Measurements from ENCODE around the gene ZNF714. TPM values are rescaled to one million over a fixed set of nuclear protein-coding genes. Genes with fewer than 3 reads are reported as not detected.
A peak's percentile ranks its signal among the peaks of the same experiment; 100 is the strongest.

Gene ZNF714
- total RNA-seq, 1 donor from 2014 or later, result 102 TPM

GRCh38 chr19:21128901-21129698 is 47.1 kb downstream of the ZNF714 start:
- Histone ChIP-seq H3K27ac (peak overlapping the region; percentile 46), H3K79me2 (ENCODE audit: low read depth) (no peaks in the 10 kb centered on the region), H2AFZ (replicated peaks) (no peak overlapping the region), H3K4me3 (no peak overlapping the region), H3K4me2 (no peak overlapping the region), H3K9ac (no peak overlapping the region), H3K4me1 (peaks cover 5% of the 10 kb centered on the region), H3K27me3 (no peaks in the 10 kb centered on the region), H3K36me3 (no peaks in the 10 kb centered on the region), H4K20me1 (ENCODE audit: low read depth) (no peaks in the 10 kb centered on the region), H3K9me3 (ENCODE audit: low read depth) (peaks cover 9% of the 10 kb centered on the region), H3F3A (ENCODE audit: low read depth) (peaks cover 14% of the 10 kb centered on the region)
- Mint-ChIP-seq H3K27me3 (ENCODE audit: insufficient read depth, low read depth) (peaks cover 4% of the 10 kb centered on the region), H3K9me3 (peaks cover 9% of the 10 kb centered on the region), H3K36me3 (peaks cover 15% of the 10 kb centered on the region), H3K27ac (peak overlapping the region; percentile 3), H3K4me3 (no peak overlapping the region), H3K4me1 (peaks cover 8% of the 10 kb centered on the region)
- TF ChIP-seq EZH2phosphoT487 (IDR thresholded peaks at IDR 0.05) (no peak), CTCF (IDR thresholded peaks at IDR 0.05) (no peak), EZH2 (IDR thresholded peaks at IDR 0.05) (no peak)
- no peak for DNase-seq (ENCODE audit: low spot score)

DNA sequence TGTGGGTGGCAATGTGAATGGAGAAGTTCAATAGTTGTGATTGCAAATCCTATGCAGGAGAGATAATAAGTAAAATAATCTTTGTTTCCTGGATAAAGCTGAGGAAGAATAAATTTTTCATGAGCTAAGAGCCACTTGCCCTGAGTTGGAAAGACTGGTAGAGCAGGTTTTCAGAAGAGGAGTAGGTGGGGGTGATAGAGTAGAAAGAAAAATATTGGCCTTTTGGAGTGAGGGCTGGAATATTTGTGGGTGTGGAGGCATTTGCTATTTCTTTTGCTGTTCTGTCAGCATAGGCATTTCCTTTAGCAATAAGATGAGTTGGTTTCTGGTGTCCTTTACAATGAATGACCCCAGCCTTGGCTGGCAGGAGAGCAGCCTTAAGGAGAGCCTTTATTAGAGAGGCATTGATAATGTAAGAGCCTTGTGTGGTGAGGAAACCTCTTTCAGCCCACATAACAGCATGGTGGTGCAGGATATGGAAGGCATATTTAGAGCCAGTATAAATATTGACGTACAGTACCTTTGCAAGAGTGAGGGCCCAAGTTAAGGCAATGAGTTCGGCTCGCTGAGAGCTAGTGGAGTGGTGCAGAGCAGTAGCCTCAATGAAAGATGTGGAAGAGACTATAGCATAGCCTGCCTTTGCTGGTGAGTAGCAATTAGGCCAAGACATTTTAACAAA is 48.2 kb downstream of the ZNF714 start:
- no peak overlapping the region for H3K4me2 ChIP-seq
- H3F3A ChIP-seq (ENCODE audit: low read depth), result peaks cover 14% of the 10 kb centered on the region
- H3K27me3 ChIP-seq, result no peaks in the 10 kb centered on the region
- no peaks in the 10 kb centered on the region for H4K20me1 ChIP-seq (ENCODE audit: low read depth)
- no peak overlapping the region for H3K4me3 ChIP-seq
- no peak overlapping the region for H3K27ac Mint-ChIP-seq
- no peaks in the 10 kb centered on the region for H3K36me3 ChIP-seq
- H3K4me3 Mint-ChIP-seq, result no peak overlapping the region
- TF ChIP-seq EZH2 (IDR thresholded peaks at IDR 0.05) (no peak), CTCF (IDR thresholded peaks at IDR 0.05) (no peak), EZH2phosphoT487 (IDR thresholded peaks at IDR 0.05) (no peak)
- H3K4me1 Mint-ChIP-seq, result peaks cover 8% of the 10 kb centered on the region
- no peak for DNase-seq (ENCODE audit: low spot score)
- no peak overlapping the region for H2AFZ ChIP-seq (replicated peaks)
- H3K9ac ChIP-seq, result no peak overlapping the region
- H3K4me1 ChIP-seq, result peaks cover 5% of the 10 kb centered on the region
- H3K27ac ChIP-seq, result no peak overlapping the region
- H3K79me2 ChIP-seq (ENCODE audit: low read depth), result no peaks in the 10 kb centered on the region
- peaks cover 9% of the 10 kb centered on the region for H3K9me3 ChIP-seq (ENCODE audit: low read depth)
- H3K36me3 Mint-ChIP-seq, result peaks cover 11% of the 10 kb centered on the region
- peaks cover 11% of the 10 kb centered on the region for H3K9me3 Mint-ChIP-seq
- peaks cover 4% of the 10 kb centered on the region for H3K27me3 Mint-ChIP-seq (ENCODE audit: insufficient read depth, low read depth)

DNA sequence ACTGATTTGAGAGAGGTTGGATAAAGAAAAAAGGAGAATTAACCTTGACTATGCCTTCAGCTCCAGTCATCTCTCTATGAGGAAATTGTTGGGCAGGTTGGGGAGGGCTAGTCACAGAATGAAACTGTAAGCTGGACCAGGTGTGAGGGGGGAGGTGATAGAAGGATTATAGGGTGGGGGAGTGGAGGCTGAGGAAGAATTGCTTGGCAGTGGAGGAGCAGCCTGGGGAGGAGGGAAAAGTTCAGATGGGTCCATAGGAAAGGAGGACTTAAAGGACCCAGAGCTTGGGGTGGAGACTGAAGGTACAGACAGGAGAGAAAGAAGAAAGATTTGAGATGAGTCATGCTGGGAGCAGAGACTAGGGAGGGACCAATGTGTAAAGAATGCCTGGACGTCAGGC is 51.6 kb downstream of the ZNF714 start:
- H3K9me3 ChIP-seq (ENCODE audit: low read depth), result no peaks in the 10 kb centered on the region
- no peaks in the 10 kb centered on the region for H4K20me1 ChIP-seq (ENCODE audit: low read depth)
- H3K9me3 Mint-ChIP-seq, result peaks cover 5% of the 10 kb centered on the region
- H3F3A ChIP-seq (ENCODE audit: low read depth), result no peaks in the 10 kb centered on the region
- no peak overlapping the region for H3K4me3 Mint-ChIP-seq
- H3K9ac ChIP-seq, result no peak overlapping the region
- TF ChIP-seq EZH2phosphoT487 (IDR thresholded peaks at IDR 0.05), result no peak
- no peak for TF ChIP-seq CTCF (IDR thresholded peaks at IDR 0.05)
- no peak for TF ChIP-seq EZH2 (IDR thresholded peaks at IDR 0.05)
- H2AFZ ChIP-seq (replicated peaks), result no peak overlapping the region
- no peak overlapping the region for H3K4me3 ChIP-seq
- DNase-seq (ENCODE audit: low spot score), result no peak
- no peaks in the 10 kb centered on the region for H3K27me3 ChIP-seq
- H3K27ac Mint-ChIP-seq, result no peak overlapping the region
- peaks cover 5% of the 10 kb centered on the region for H3K4me1 ChIP-seq
- H3K27me3 Mint-ChIP-seq (ENCODE audit: insufficient read depth, low read depth), result peaks cover 2% of the 10 kb centered on the region
- no peaks in the 10 kb centered on the region for H3K79me2 ChIP-seq (ENCODE audit: low read depth)
- peaks cover 5% of the 10 kb centered on the region for H3K4me1 Mint-ChIP-seq
- H3K36me3 ChIP-seq, result no peaks in the 10 kb centered on the region
- H3K36me3 Mint-ChIP-seq, result no peaks in the 10 kb centered on the region
- no peak overlapping the region for H3K4me2 ChIP-seq
- H3K27ac ChIP-seq, result no peak overlapping the region

Data from neural progenitor cell (in vitro differentiated cells).